H9 (cell line): ENCODE measurements around the gene HOXD12. TPM values are rescaled to one million over a fixed set of nuclear protein-coding genes. Genes with fewer than 3 reads are reported as not detected.
A peak's percentile ranks its signal among the peaks of the same experiment; 100 is the strongest.

ENCODE experiments used
- DNase-seq: peaks from one replicate; pipeline ENCODE4 v3.0.0-alpha.2; 2017
- H2AFZ ChIP-seq: one replicate; pipeline ENCODE4 v1.6.1; 2013; ENCODE audit warnings: mild to moderate bottlenecking, low read length, control low read depth, moderate library complexity
- H2AK5ac ChIP-seq: 2 replicates; pipeline ENCODE4 v1.6.1; 2013; ENCODE audit warnings: low read length, control low read depth, mixed read lengths; ENCODE audit not compliant: insufficient read length
- H2BK120ac ChIP-seq: one replicate; pipeline ENCODE4 v1.6.1; 2013; ENCODE audit warnings: low read depth, mild to moderate bottlenecking, low read length, control low read depth, inconsistent platforms; ENCODE audit not compliant: poor library complexity, severe bottlenecking
- H2BK12ac ChIP-seq: 2 replicates; pipeline ENCODE4 v1.6.1; 2013; ENCODE audit warnings: low read length, control low read depth, mixed read lengths, low read depth; ENCODE audit not compliant: insufficient read length
- H2BK15ac ChIP-seq: 2 replicates; pipeline ENCODE4 v1.6.1; 2013; ENCODE audit warnings: low read depth, low read length, control low read depth
- H2BK20ac ChIP-seq: one replicate; pipeline ENCODE4 v1.6.1; 2013; ENCODE audit warnings: low read depth, mild to moderate bottlenecking, low read length, control low read depth, inconsistent platforms; ENCODE audit not compliant: poor library complexity, severe bottlenecking
- H2BK5ac ChIP-seq: 2 replicates; pipeline ENCODE4 v1.6.1; 2013; ENCODE audit warnings: low read length, control low read depth, mixed read lengths; ENCODE audit not compliant: insufficient read length
- H3K14ac ChIP-seq: 2 replicates; pipeline ENCODE4 v1.6.1; 2013; ENCODE audit warnings: low read length, control low read depth; ENCODE audit not compliant: insufficient read depth
- H3K18ac ChIP-seq: 2 replicates; pipeline ENCODE4 v1.6.1; 2013; ENCODE audit warnings: low read depth, mild to moderate bottlenecking, mixed read lengths, low read length, control low read depth; ENCODE audit not compliant: insufficient read length
- H3K23ac ChIP-seq: 2 replicates; pipeline ENCODE4 v1.6.1; 2013; ENCODE audit warnings: low read length, control low read depth, mixed read lengths, low read depth; ENCODE audit not compliant: insufficient read length
- H3K23me2 ChIP-seq: 2 replicates; pipeline ENCODE4 v1.6.1; 2013; ENCODE audit warnings: low read depth, mild to moderate bottlenecking, mixed read lengths, low read length, control low read depth; ENCODE audit not compliant: insufficient read length, poor library complexity, severe bottlenecking
- H3K27ac ChIP-seq: 2 replicates; pipeline ENCODE4 v1.5.1; 2013; ENCODE audit warnings: low read length, control low read depth, mixed read lengths, low read depth; ENCODE audit not compliant: insufficient read length
- H3K27me3 ChIP-seq: 2 replicates; pipeline ENCODE4 v1.6.1; 2013; ENCODE audit warnings: low read length, control low read depth, inconsistent platforms; ENCODE audit not compliant: insufficient read depth
- H3K4ac ChIP-seq: 2 replicates; pipeline ENCODE4 v1.6.1; 2013; ENCODE audit warnings: low read depth, mild to moderate bottlenecking, control low read depth, inconsistent platforms, low read length, moderate library complexity
- H3K4me1 ChIP-seq: 2 replicates; pipeline ENCODE4 v1.6.1; 2013; ENCODE audit warnings: low read length, control low read depth, inconsistent platforms; ENCODE audit not compliant: insufficient read depth
- H3K4me2 ChIP-seq: 2 replicates; pipeline ENCODE4 v1.6.1; 2013; ENCODE audit warnings: low read length, control low read depth, mixed read lengths; ENCODE audit not compliant: insufficient read length, insufficient read depth
- H3K56ac ChIP-seq: 2 replicates; pipeline ENCODE4 v1.6.1; 2013; ENCODE audit warnings: low read depth, mild to moderate bottlenecking, mixed read lengths, low read length, control low read depth; ENCODE audit not compliant: insufficient read length
- H3K79me1 ChIP-seq: 2 replicates; pipeline ENCODE4 v1.6.1; 2013; ENCODE audit warnings: low read depth, mild to moderate bottlenecking, moderate library complexity, low read length, control low read depth, inconsistent platforms; ENCODE audit not compliant: insufficient read depth, poor library complexity, severe bottlenecking
- H3K79me2 ChIP-seq: 2 replicates; pipeline ENCODE4 v1.6.1; 2013; ENCODE audit warnings: low read length, control low read depth, inconsistent platforms; ENCODE audit not compliant: insufficient read depth
- H3K9ac ChIP-seq: 2 replicates; pipeline ENCODE4 v1.6.1; 2013; ENCODE audit warnings: low read length, control low read depth, mixed read lengths; ENCODE audit not compliant: insufficient read length; ENCODE audit errors: extremely low read depth
- H3K9me3 ChIP-seq: one replicate; pipeline ENCODE4 v1.6.1; 2013; ENCODE audit warnings: low read depth, low read length, inconsistent platforms; ENCODE audit not compliant: control insufficient read depth
- H3T11ph ChIP-seq: one replicate; pipeline ENCODE4 v1.6.1; 2013; ENCODE audit warnings: mild to moderate bottlenecking, low read length, control low read depth, inconsistent platforms
- H4K20me1 ChIP-seq: one replicate; pipeline ENCODE4 v1.6.1; 2013; ENCODE audit not compliant: control insufficient read depth, insufficient read length, insufficient read depth
- H4K5ac ChIP-seq: 2 replicates; pipeline ENCODE4 v1.6.1; 2013; ENCODE audit warnings: low read depth, mild to moderate bottlenecking, mixed read lengths, low read length, control low read depth; ENCODE audit not compliant: insufficient read length
- H4K8ac ChIP-seq: replicated peaks from 2 replicates; pipeline ENCODE4 v1.6.1; 2013; ENCODE audit warnings: low read length, control low read depth, mixed read lengths, low read depth; ENCODE audit not compliant: insufficient read length
- H4K91ac ChIP-seq: 2 replicates; pipeline ENCODE4 v1.6.1; 2013; ENCODE audit warnings: low read depth, mild to moderate bottlenecking, moderate library complexity, mixed read lengths, low read length, control low read depth; ENCODE audit not compliant: insufficient read length
- H3K27ac Mint-ChIP-seq, 3 experiments: 2 replicates in 2 of 3; 3 replicates in 1 of 3; pipeline ENCODE4 v1.8.0; 2020 to 2021; ENCODE audit warnings: mixed read lengths in 3 of 3, mild to moderate bottlenecking in 1 of 3, moderate library complexity in 1 of 3
- H3K27me3 Mint-ChIP-seq: 2 replicates; pipeline ENCODE4 v1.8.0; 2021; ENCODE audit warnings: low read depth, mild to moderate bottlenecking, moderate library complexity, mixed read lengths
- H3K36me3 Mint-ChIP-seq, 3 experiments: 2 replicates in 2 of 3; 3 replicates in 1 of 3; pipeline ENCODE4 v1.8.0; 2020 to 2021; ENCODE audit warnings: low read depth in 3 of 3, mixed read lengths in 3 of 3; ENCODE audit not compliant: insufficient read depth in 1 of 3
- H3K4me1 Mint-ChIP-seq, 2 experiments: 2 replicates each; pipeline ENCODE4 v1.8.0; 2020; ENCODE audit warnings: mixed read lengths in 2 of 2
- H3K4me3 Mint-ChIP-seq, 2 experiments: 2 replicates in 1 of 2; 3 replicates in 1 of 2; pipeline ENCODE4 v1.8.0; 2020 to 2021; ENCODE audit warnings: mild to moderate bottlenecking in 2 of 2, mixed read lengths in 2 of 2, moderate library complexity in 1 of 2
- H3K9me3 Mint-ChIP-seq, 2 experiments: 2 replicates in 1 of 2; 3 replicates in 1 of 2; pipeline ENCODE4 v1.8.0; 2020; ENCODE audit warnings: mild to moderate bottlenecking in 2 of 2, mixed read lengths in 2 of 2, moderate library complexity in 1 of 2
- WGBS: extraction: QIAGEN DNeasy Blood & Tissue Kit; methylation state at CpG from one replicate; pipeline ENCODE4 v1.1.7; 2013; ENCODE audit warnings: missing lambda C conversion rate, low lambda C conversion rate, mixed read lengths; ENCODE audit not compliant: insufficient read length; ENCODE audit errors: extremely low coverage; 5-methylcytosine and 5-hydroxymethylcytosine counted together
- total RNA-seq: library from RNA; stranded (reverse); gene quantifications from 2 replicates; pipeline ENCODE4 v1.2.1, GENCODE V29; 2021
- TF ChIP-seq, protein P1 (sequence below): fragments of 200-600 bp; sonication (generic); conservative IDR thresholded peaks from 3 replicates; pipeline ENCODE4 v1.8.0; 2021; ENCODE audit warnings: antibody characterized with exemption, mild to moderate bottlenecking

The HOXD12 gene
- total RNA-seq, 1 experiment from 2014 or later = not detected

DNA sequence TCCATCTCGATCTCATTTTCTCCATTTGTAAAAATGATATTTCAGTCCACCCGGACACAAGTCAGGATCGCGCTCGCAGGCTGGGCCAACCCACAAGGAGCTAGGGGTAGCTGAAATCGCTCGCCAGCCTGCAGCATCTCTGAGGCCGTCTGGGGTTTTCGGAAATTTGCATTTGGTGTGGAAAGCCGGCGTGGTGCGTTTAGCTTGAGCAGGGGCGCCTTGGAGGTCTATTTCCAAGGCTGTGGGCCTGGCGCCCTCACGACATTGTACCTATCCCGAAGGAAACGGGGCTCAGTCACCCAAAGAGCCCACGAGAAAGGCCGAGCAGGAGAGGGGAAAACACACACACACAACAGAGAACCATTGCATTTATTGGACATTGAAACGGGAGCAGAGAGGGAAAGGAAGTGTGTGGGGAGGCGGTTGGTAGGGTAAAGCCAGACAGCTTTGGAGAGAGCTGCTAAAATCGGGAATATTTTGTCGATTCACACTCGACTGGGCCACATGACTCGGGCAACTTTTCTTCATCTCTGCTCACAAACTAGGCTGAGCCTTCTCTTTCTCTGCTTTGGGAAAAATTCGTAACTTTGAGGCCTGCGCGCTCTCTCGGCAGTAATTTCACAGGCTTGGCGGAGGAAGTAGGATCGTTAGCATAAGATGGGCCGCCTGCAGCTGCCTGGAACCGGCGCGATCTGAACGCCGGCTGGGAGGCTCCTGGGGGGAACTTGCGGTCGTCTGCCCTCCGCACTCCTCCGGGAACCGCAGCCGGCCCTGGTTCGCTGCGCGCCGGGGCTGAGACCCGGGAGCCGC is 28.8 kb downstream of the HOXD12 start:
- no peak overlapping the region for H2BK15ac ChIP-seq
- TF ChIP-seq, protein P1, sequence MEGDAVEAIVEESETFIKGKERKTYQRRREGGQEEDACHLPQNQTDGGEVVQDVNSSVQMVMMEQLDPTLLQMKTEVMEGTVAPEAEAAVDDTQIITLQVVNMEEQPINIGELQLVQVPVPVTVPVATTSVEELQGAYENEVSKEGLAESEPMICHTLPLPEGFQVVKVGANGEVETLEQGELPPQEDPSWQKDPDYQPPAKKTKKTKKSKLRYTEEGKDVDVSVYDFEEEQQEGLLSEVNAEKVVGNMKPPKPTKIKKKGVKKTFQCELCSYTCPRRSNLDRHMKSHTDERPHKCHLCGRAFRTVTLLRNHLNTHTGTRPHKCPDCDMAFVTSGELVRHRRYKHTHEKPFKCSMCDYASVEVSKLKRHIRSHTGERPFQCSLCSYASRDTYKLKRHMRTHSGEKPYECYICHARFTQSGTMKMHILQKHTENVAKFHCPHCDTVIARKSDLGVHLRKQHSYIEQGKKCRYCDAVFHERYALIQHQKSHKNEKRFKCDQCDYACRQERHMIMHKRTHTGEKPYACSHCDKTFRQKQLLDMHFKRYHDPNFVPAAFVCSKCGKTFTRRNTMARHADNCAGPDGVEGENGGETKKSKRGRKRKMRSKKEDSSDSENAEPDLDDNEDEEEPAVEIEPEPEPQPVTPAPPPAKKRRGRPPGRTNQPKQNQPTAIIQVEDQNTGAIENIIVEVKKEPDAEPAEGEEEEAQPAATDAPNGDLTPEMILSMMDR = no peak
- WGBS = no CpG with 5 or more reads among the region's 49 CpGs
- no peak overlapping the region for H2BK12ac ChIP-seq
- Mint-ChIP-seq H3K4me3 (peak overlapping the region; percentile 10 to 73; a peak in 4 of 5 replicates), H3K27me3 (peaks cover 98% of the 10 kb centered on the region), H3K9me3 (peaks cover 4 to 17% of the 10 kb centered on the region in 2 experiments; a peak in 4 of 5 replicates), H3K4me1 (peaks cover 12 to 20% of the 10 kb centered on the region in 2 experiments), H3K36me3 (no peaks in the 10 kb centered on the region; a peak in 2 of 7 replicates), H3K27ac (no peak overlapping the region)
- H3K14ac ChIP-seq = no peak overlapping the region
- no peaks in the 10 kb centered on the region for H3K79me2 ChIP-seq
- no peak overlapping the region for H4K8ac ChIP-seq
- H3K79me1 ChIP-seq = no peaks in the 10 kb centered on the region
- H2BK20ac ChIP-seq = no peak overlapping the region
- H3T11ph ChIP-seq = no peak overlapping the region
- H3K9me3 ChIP-seq = no peaks in the 10 kb centered on the region
- H4K20me1 ChIP-seq = no peaks in the 10 kb centered on the region
- H4K91ac ChIP-seq = no peak overlapping the region
- no peak overlapping the region for H3K18ac ChIP-seq
- no peak overlapping the region for H3K9ac ChIP-seq
- no peak overlapping the region for H3K23ac ChIP-seq
- H3K4ac ChIP-seq = no peak overlapping the region
- H2AK5ac ChIP-seq = no peak overlapping the region
- no peak overlapping the region for H2BK120ac ChIP-seq
- no peak overlapping the region for H2BK5ac ChIP-seq
- no peaks in the 10 kb centered on the region for H3K23me2 ChIP-seq
- H3K56ac ChIP-seq = no peak overlapping the region
- peak overlapping the region; percentile 0 for H3K4me2 ChIP-seq
- H3K4me1 ChIP-seq = no peaks in the 10 kb centered on the region
- H3K27ac ChIP-seq = no peak overlapping the region
- peak; percentile 69 for DNase-seq
- H2AFZ ChIP-seq = no peak overlapping the region
- H3K27me3 ChIP-seq = peaks cover 89% of the 10 kb centered on the region
- no peak overlapping the region for H4K5ac ChIP-seq
